ENCODE measurements around the gene PRKN.

PRKN gene

GRCh38 chr6:162026843-162027242 lies 700.7 kb downstream of the PRKN start:
- no peak for TF ChIP-seq EZH2phosphoT487 (IDR thresholded peaks at IDR 0.05; ENCODE audit: low read depth)
- TF ChIP-seq, protein P1, sequence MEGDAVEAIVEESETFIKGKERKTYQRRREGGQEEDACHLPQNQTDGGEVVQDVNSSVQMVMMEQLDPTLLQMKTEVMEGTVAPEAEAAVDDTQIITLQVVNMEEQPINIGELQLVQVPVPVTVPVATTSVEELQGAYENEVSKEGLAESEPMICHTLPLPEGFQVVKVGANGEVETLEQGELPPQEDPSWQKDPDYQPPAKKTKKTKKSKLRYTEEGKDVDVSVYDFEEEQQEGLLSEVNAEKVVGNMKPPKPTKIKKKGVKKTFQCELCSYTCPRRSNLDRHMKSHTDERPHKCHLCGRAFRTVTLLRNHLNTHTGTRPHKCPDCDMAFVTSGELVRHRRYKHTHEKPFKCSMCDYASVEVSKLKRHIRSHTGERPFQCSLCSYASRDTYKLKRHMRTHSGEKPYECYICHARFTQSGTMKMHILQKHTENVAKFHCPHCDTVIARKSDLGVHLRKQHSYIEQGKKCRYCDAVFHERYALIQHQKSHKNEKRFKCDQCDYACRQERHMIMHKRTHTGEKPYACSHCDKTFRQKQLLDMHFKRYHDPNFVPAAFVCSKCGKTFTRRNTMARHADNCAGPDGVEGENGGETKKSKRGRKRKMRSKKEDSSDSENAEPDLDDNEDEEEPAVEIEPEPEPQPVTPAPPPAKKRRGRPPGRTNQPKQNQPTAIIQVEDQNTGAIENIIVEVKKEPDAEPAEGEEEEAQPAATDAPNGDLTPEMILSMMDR (IDR thresholded peaks at IDR 0.05; ENCODE audit: low read depth, low read length), result no peak
- Histone ChIP-seq H3K79me2 (ENCODE audit: low read length) (no peaks in the 10 kb centered on the region), H3K4me1 (ENCODE audit: low read length) (no peaks in the 10 kb centered on the region), H3K4me2 (ENCODE audit: low read length) (no peak overlapping the region), H3K36me3 (replicated peaks; ENCODE audit: low read depth, low read length) (no peaks in the 10 kb centered on the region), H3K9ac (ENCODE audit: low read length) (no peak overlapping the region), H4K20me1 (ENCODE audit: insufficient read depth, low read length) (no peaks in the 10 kb centered on the region), H3K9me3 (ENCODE audit: insufficient read depth, low read length) (no peaks in the 10 kb centered on the region), H3K27me3 (ENCODE audit: low read depth, low read length) (no peaks in the 10 kb centered on the region), H3K4me3 (ENCODE audit: low read length) (no peak overlapping the region), H2AFZ (ENCODE audit: low read depth, low read length) (no peak overlapping the region), H3K27ac (ENCODE audit: low read length) (no peak overlapping the region)

GRCh38 chr6:162026031-162026430 lies 701.5 kb downstream of the PRKN start:
- H3K27me3 ChIP-seq (ENCODE audit: low read depth, low read length), result no peaks in the 10 kb centered on the region
- no peak overlapping the region for H3K4me2 ChIP-seq (ENCODE audit: low read length)
- H2AFZ ChIP-seq (ENCODE audit: low read depth, low read length), result no peak overlapping the region
- TF ChIP-seq, protein P1 (IDR thresholded peaks at IDR 0.05; ENCODE audit: low read depth, low read length), result no peak
- TF ChIP-seq EZH2phosphoT487 (IDR thresholded peaks at IDR 0.05; ENCODE audit: low read depth), result no peak
- no peak overlapping the region for H3K9ac ChIP-seq (ENCODE audit: low read length)
- H3K79me2 ChIP-seq (ENCODE audit: low read length), result no peaks in the 10 kb centered on the region
- no peaks in the 10 kb centered on the region for H3K9me3 ChIP-seq (ENCODE audit: insufficient read depth, low read length)
- H3K4me3 ChIP-seq (ENCODE audit: low read length), result no peak overlapping the region
- H3K36me3 ChIP-seq (replicated peaks; ENCODE audit: low read depth, low read length), result no peaks in the 10 kb centered on the region
- H3K4me1 ChIP-seq (ENCODE audit: low read length), result no peaks in the 10 kb centered on the region
- no peaks in the 10 kb centered on the region for H4K20me1 ChIP-seq (ENCODE audit: insufficient read depth, low read length)
- no peak overlapping the region for H3K27ac ChIP-seq (ENCODE audit: low read length)

DNA sequence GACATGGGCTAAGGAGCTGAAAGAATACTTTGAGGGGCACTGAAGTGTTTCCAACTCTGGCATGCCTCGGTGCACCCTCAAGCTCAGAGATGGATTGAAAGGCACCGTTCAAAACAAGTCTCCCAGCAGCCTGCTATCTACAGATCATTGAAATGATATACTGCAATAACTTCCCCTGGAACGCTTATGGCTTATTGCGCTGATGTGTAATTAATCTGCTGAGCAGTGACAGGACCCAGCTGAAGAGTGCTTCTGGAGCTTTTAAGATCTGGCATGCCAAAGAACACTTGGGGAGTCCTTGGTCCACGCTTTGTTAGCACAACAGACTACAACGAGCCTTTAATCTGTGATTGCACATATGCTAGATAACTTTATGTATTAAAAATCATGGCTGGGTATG lies 708.2 kb downstream of the PRKN start:
- no peak overlapping the region for H3K4me3 ChIP-seq (ENCODE audit: low read length)
- H2AFZ ChIP-seq (ENCODE audit: low read depth, low read length), result no peak overlapping the region
- H3K9ac ChIP-seq (ENCODE audit: low read length), result no peak overlapping the region
- no peaks in the 10 kb centered on the region for H3K9me3 ChIP-seq (ENCODE audit: insufficient read depth, low read length)
- no peaks in the 10 kb centered on the region for H3K36me3 ChIP-seq (replicated peaks; ENCODE audit: low read depth, low read length)
- H3K27me3 ChIP-seq (ENCODE audit: low read depth, low read length), result no peaks in the 10 kb centered on the region
- no peak overlapping the region for H3K27ac ChIP-seq (ENCODE audit: low read length)
- no peak for TF ChIP-seq EZH2phosphoT487 (IDR thresholded peaks at IDR 0.05; ENCODE audit: low read depth)
- TF ChIP-seq, protein P1 (IDR thresholded peaks at IDR 0.05; ENCODE audit: low read depth, low read length), result no peak
- no peak overlapping the region for H3K4me2 ChIP-seq (ENCODE audit: low read length)
- H4K20me1 ChIP-seq (ENCODE audit: insufficient read depth, low read length), result no peaks in the 10 kb centered on the region
- H3K4me1 ChIP-seq (ENCODE audit: low read length), result no peaks in the 10 kb centered on the region
- H3K79me2 ChIP-seq (ENCODE audit: low read length), result no peaks in the 10 kb centered on the region

- no peak overlapping the region for H3K9ac ChIP-seq (ENCODE audit: low read length)
- TF ChIP-seq, protein P1 (IDR thresholded peaks at IDR 0.05; ENCODE audit: low read depth, low read length), result no peak
- TF ChIP-seq EZH2phosphoT487 (IDR thresholded peaks at IDR 0.05; ENCODE audit: low read depth), result no peak
- H3K36me3 ChIP-seq (replicated peaks; ENCODE audit: low read depth, low read length), result no peaks in the 10 kb centered on the region
- H4K20me1 ChIP-seq (ENCODE audit: insufficient read depth, low read length), result no peaks in the 10 kb centered on the region
- H3K4me3 ChIP-seq (ENCODE audit: low read length), result no peak overlapping the region
- no peaks in the 10 kb centered on the region for H3K79me2 ChIP-seq (ENCODE audit: low read length)
- H3K4me1 ChIP-seq (ENCODE audit: low read length), result no peaks in the 10 kb centered on the region
- H3K27me3 ChIP-seq (ENCODE audit: low read depth, low read length), result no peaks in the 10 kb centered on the region
- no peak overlapping the region for H2AFZ ChIP-seq (ENCODE audit: low read depth, low read length)
- no peak overlapping the region for H3K27ac ChIP-seq (ENCODE audit: low read length)
- no peak overlapping the region for H3K4me2 ChIP-seq (ENCODE audit: low read length)
- H3K9me3 ChIP-seq (ENCODE audit: insufficient read depth, low read length), result no peaks in the 10 kb centered on the region
These were observed 710.0 kb downstream of the PRKN start for GRCh38 chr6:162017536-162017935.

Measured in OCI-LY3 (cell line).